ENCODE data around the gene ZMYND11. TPM values are rescaled to one million over a fixed set of nuclear protein-coding genes. Genes with fewer than 3 reads are reported as not detected.
"Not testable (repeated sequence)": the region's sequence is repeated elsewhere in the genome, so short reads cannot be mapped to it uniquely, and the experiment has no call there.

ZMYND11 gene
- total and polyA plus RNA-seq, 4 donors: 29.5 to 78.3 (median 43.2) TPM

DNA sequence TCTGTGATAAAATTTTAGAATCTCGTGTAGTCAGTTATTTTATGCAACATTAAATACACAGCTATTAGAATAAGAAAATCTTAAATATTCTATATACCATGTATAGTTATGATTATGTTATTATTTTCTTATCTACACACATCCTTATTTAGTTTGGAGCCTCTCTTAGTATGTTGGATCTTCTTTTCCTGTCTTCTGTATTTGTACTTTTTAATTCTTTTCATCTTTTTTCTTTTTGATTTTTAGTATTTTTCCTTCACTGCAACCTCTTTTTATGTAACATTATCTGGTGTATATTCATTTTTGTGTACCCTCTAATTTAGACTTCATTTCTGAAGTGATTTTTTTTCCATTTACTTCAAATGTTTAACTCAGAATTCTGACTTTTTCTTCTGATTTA, 48.9 kb downstream of the ZMYND11 start:
- ATAC-seq (ENCODE audit: insufficient read depth, low FRiP score): no peak
- Histone ChIP-seq H3K4me3 (no peak overlapping the region), H3K9ac (ENCODE audit: insufficient read depth in 1 of 2, low read length in 2 of 2) (no peak overlapping the region), H3K27me3 (ENCODE audit: control insufficient read depth in 3 of 3, insufficient read depth in 3 of 3, low read length in 2 of 3) (no peaks in the 10 kb centered on the region), H3K9me3 (ENCODE audit: control insufficient read depth in 4 of 4, insufficient read depth in 3 of 4, low read length in 3 of 4) (peaks cover 0 to 10% (median 0%) of the 10 kb centered on the region in 4 donors), H3K4me1 (ENCODE audit: control insufficient read depth in 5 of 5, insufficient read depth in 5 of 5, low read length in 5 of 5) (peaks cover 0 to 3% (median 0%) of the 10 kb centered on the region in 5 donors), H3K36me3 (ENCODE audit: control insufficient read depth in 4 of 4, insufficient read depth in 4 of 4, low read length in 4 of 4) (peaks cover 5 to 29% (median 14%) of the 10 kb centered on the region in 4 donors), H3K27ac (ENCODE audit: low read depth in 1 of 2, low read length in 1 of 2) (no peak overlapping the region)
- no peak for DNase-seq
- TF ChIP-seq, protein P1, sequence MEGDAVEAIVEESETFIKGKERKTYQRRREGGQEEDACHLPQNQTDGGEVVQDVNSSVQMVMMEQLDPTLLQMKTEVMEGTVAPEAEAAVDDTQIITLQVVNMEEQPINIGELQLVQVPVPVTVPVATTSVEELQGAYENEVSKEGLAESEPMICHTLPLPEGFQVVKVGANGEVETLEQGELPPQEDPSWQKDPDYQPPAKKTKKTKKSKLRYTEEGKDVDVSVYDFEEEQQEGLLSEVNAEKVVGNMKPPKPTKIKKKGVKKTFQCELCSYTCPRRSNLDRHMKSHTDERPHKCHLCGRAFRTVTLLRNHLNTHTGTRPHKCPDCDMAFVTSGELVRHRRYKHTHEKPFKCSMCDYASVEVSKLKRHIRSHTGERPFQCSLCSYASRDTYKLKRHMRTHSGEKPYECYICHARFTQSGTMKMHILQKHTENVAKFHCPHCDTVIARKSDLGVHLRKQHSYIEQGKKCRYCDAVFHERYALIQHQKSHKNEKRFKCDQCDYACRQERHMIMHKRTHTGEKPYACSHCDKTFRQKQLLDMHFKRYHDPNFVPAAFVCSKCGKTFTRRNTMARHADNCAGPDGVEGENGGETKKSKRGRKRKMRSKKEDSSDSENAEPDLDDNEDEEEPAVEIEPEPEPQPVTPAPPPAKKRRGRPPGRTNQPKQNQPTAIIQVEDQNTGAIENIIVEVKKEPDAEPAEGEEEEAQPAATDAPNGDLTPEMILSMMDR (IDR thresholded peaks at IDR 0.05; ENCODE audit: control extremely low read depth, extremely low read depth): no peak
- WGBS, 2 donors: 92 to 96% methylated on average over 1 of the region's 1 CpG

DNA sequence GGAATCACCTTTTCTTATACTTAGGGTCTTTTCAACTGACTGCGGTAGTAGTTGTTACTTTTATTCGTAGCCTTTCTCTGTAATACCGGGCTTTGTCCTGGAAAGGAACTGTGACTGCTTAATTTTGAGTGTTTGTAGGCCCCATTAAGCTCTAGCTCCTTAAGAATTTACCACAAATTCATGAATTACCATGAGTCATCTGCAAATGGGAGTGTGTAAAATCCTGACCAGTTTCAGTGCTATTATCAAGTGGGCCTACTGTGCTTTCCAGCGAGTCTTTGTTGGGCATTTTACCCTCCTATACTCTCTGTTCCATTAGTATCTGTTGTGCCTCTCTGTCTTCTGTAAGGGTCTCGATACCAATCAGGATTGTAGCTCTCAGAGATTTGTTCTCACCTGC, 49.7 kb downstream of the ZMYND11 start:
- TF ChIP-seq, protein P1 (IDR thresholded peaks at IDR 0.05; ENCODE audit: control extremely low read depth, extremely low read depth): no peak
- Histone ChIP-seq H3K9me3 (ENCODE audit: control insufficient read depth in 4 of 4, insufficient read depth in 3 of 4, low read length in 3 of 4) (peaks cover 0 to 10% (median 0%) of the 10 kb centered on the region in 4 donors), H3K27me3 (ENCODE audit: control insufficient read depth in 3 of 3, insufficient read depth in 3 of 3, low read length in 2 of 3) (no peaks in the 10 kb centered on the region), H3K27ac (ENCODE audit: low read depth in 1 of 2, low read length in 1 of 2) (no peak overlapping the region), H3K36me3 (ENCODE audit: control insufficient read depth in 4 of 4, insufficient read depth in 4 of 4, low read length in 4 of 4) (peaks cover 5 to 29% (median 17%) of the 10 kb centered on the region in 4 donors), H3K4me1 (ENCODE audit: control insufficient read depth in 5 of 5, insufficient read depth in 5 of 5, low read length in 5 of 5) (peaks cover 0 to 3% (median 0%) of the 10 kb centered on the region in 5 donors), H3K4me3 (no peak overlapping the region), H3K9ac (ENCODE audit: insufficient read depth in 1 of 2, low read length in 2 of 2) (no peak overlapping the region)
- ATAC-seq (ENCODE audit: insufficient read depth, low FRiP score) (no peak), DNase-seq (no peak)
- WGBS, 2 donors: 96 to 99% methylated on average over 5 of the region's 5 CpGs

DNA sequence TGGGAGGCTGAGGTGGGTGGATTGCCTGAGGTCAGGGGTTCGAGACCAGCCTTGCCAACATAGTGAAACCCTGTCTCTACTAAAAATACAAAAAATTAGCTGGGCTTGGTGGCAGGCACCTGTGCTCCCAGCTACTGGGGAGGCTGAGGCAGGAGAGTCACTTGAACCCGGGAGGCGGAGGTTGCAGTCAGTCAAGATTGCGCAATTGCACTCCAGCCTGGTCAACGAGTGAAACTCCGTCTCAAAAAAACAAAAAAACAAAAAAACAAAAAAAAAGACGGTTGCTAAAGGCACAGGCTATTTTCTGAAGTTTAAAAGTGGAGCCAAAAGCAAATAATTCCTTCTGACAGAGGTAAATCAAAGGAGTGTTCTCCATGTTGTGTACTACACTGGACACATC, 50.3 kb downstream of the ZMYND11 start:
- H3K4me3 ChIP-seq; H3K27me3 ChIP-seq (ENCODE audit: control insufficient read depth in 3 of 3, insufficient read depth in 3 of 3, low read length in 2 of 3); ATAC-seq (ENCODE audit: insufficient read depth, low FRiP score); DNase-seq; H3K4me1 ChIP-seq (ENCODE audit: control insufficient read depth in 5 of 5, insufficient read depth in 5 of 5, low read length in 5 of 5); H3K9me3 ChIP-seq (ENCODE audit: control insufficient read depth in 4 of 4, insufficient read depth in 3 of 4, low read length in 3 of 4); H3K27ac ChIP-seq (ENCODE audit: low read depth in 1 of 2, low read length in 1 of 2); H3K9ac ChIP-seq (ENCODE audit: insufficient read depth in 1 of 2, low read length in 2 of 2): not testable (repeated sequence)
- 87 to 89% methylated on average over 7 of the region's 7 CpGs for WGBS, 2 donors
- peaks cover 3 to 29% (median 16%) of the 10 kb centered on the region in 4 donors for H3K36me3 ChIP-seq (ENCODE audit: control insufficient read depth in 4 of 4, insufficient read depth in 4 of 4, low read length in 4 of 4)

DNA sequence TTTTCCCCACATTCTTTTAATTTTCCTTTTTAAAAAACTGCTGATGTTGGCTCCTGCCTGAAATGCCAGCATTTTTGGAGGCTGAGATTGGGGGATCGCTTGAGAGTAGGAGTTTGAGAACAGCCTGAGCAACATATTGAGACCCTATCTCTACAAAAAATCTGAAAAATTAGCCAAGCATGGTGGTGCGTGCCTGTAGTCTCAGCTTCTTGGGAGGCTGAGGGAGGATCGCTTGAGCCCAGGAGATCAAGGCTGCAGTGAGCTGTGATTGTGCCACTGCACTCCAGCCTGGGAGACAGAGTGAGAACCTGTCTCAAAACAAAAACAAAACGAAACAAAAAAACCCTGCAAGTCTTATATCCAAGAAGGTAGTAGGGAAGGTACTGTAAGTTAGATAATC, 51.7 kb downstream of the ZMYND11 start:
- Histone ChIP-seq H3K27me3 (ENCODE audit: control insufficient read depth in 3 of 3, insufficient read depth in 3 of 3, low read length in 2 of 3) (no peaks in the 10 kb centered on the region), H3K9ac (ENCODE audit: insufficient read depth in 1 of 2, low read length in 2 of 2) (no peak overlapping the region), H3K9me3 (ENCODE audit: control insufficient read depth in 4 of 4, insufficient read depth in 3 of 4, low read length in 3 of 4) (peaks cover 0 to 10% (median 0%) of the 10 kb centered on the region in 4 donors), H3K4me1 (ENCODE audit: control insufficient read depth in 5 of 5, insufficient read depth in 5 of 5, low read length in 5 of 5) (peaks cover 0 to 8% (median 3%) of the 10 kb centered on the region in 5 donors), H3K4me3 (no peak overlapping the region), H3K36me3 (ENCODE audit: control insufficient read depth in 4 of 4, insufficient read depth in 4 of 4, low read length in 4 of 4) (peaks cover 3 to 29% (median 13%) of the 10 kb centered on the region in 4 donors), H3K27ac (ENCODE audit: low read depth in 1 of 2, low read length in 1 of 2) (no peak overlapping the region)
- no peak for ATAC-seq (ENCODE audit: insufficient read depth, low FRiP score)
- no peak for DNase-seq
- TF ChIP-seq, protein P1 (IDR thresholded peaks at IDR 0.05; ENCODE audit: control extremely low read depth, extremely low read depth): no peak
- 94 to 98% methylated on average over 4 of the region's 4 CpGs for WGBS, 2 donors

Measured in lung (tissue), 12 donors.